H9 (cell line): ENCODE results near the gene ZNF445. TPM values are rescaled to one million over a fixed set of nuclear protein-coding genes. Genes with fewer than 3 reads are reported as not detected.
"Not testable (repeated sequence)": the region's sequence is repeated elsewhere in the genome, so short reads cannot be mapped to it uniquely, and the experiment has no call there.

ENCODE experiments used
- DNase-seq: peaks from one replicate; pipeline ENCODE4 v3.0.0-alpha.2; 2017
- H2AFZ ChIP-seq: one replicate; pipeline ENCODE4 v1.6.1; 2013; ENCODE audit warnings: mild to moderate bottlenecking, low read length, control low read depth, moderate library complexity
- H2AK5ac ChIP-seq: 2 replicates; pipeline ENCODE4 v1.6.1; 2013; ENCODE audit warnings: low read length, control low read depth, mixed read lengths; ENCODE audit not compliant: insufficient read length
- H2BK120ac ChIP-seq: one replicate; pipeline ENCODE4 v1.6.1; 2013; ENCODE audit warnings: low read depth, mild to moderate bottlenecking, low read length, control low read depth, inconsistent platforms; ENCODE audit not compliant: poor library complexity, severe bottlenecking
- H2BK12ac ChIP-seq: 2 replicates; pipeline ENCODE4 v1.6.1; 2013; ENCODE audit warnings: low read length, control low read depth, mixed read lengths, low read depth; ENCODE audit not compliant: insufficient read length
- H2BK15ac ChIP-seq: 2 replicates; pipeline ENCODE4 v1.6.1; 2013; ENCODE audit warnings: low read depth, low read length, control low read depth
- H2BK20ac ChIP-seq: one replicate; pipeline ENCODE4 v1.6.1; 2013; ENCODE audit warnings: low read depth, mild to moderate bottlenecking, low read length, control low read depth, inconsistent platforms; ENCODE audit not compliant: poor library complexity, severe bottlenecking
- H2BK5ac ChIP-seq: 2 replicates; pipeline ENCODE4 v1.6.1; 2013; ENCODE audit warnings: low read length, control low read depth, mixed read lengths; ENCODE audit not compliant: insufficient read length
- H3K14ac ChIP-seq: 2 replicates; pipeline ENCODE4 v1.6.1; 2013; ENCODE audit warnings: low read length, control low read depth; ENCODE audit not compliant: insufficient read depth
- H3K18ac ChIP-seq: 2 replicates; pipeline ENCODE4 v1.6.1; 2013; ENCODE audit warnings: low read depth, mild to moderate bottlenecking, mixed read lengths, low read length, control low read depth; ENCODE audit not compliant: insufficient read length
- H3K23ac ChIP-seq: 2 replicates; pipeline ENCODE4 v1.6.1; 2013; ENCODE audit warnings: low read length, control low read depth, mixed read lengths, low read depth; ENCODE audit not compliant: insufficient read length
- H3K23me2 ChIP-seq: 2 replicates; pipeline ENCODE4 v1.6.1; 2013; ENCODE audit warnings: low read depth, mild to moderate bottlenecking, mixed read lengths, low read length, control low read depth; ENCODE audit not compliant: insufficient read length, poor library complexity, severe bottlenecking
- H3K27ac ChIP-seq: 2 replicates; pipeline ENCODE4 v1.5.1; 2013; ENCODE audit warnings: low read length, control low read depth, mixed read lengths, low read depth; ENCODE audit not compliant: insufficient read length
- H3K27me3 ChIP-seq: 2 replicates; pipeline ENCODE4 v1.6.1; 2013; ENCODE audit warnings: low read length, control low read depth, inconsistent platforms; ENCODE audit not compliant: insufficient read depth
- H3K4ac ChIP-seq: 2 replicates; pipeline ENCODE4 v1.6.1; 2013; ENCODE audit warnings: low read depth, mild to moderate bottlenecking, control low read depth, inconsistent platforms, low read length, moderate library complexity
- H3K4me1 ChIP-seq: 2 replicates; pipeline ENCODE4 v1.6.1; 2013; ENCODE audit warnings: low read length, control low read depth, inconsistent platforms; ENCODE audit not compliant: insufficient read depth
- H3K4me2 ChIP-seq: 2 replicates; pipeline ENCODE4 v1.6.1; 2013; ENCODE audit warnings: low read length, control low read depth, mixed read lengths; ENCODE audit not compliant: insufficient read length, insufficient read depth
- H3K56ac ChIP-seq: 2 replicates; pipeline ENCODE4 v1.6.1; 2013; ENCODE audit warnings: low read depth, mild to moderate bottlenecking, mixed read lengths, low read length, control low read depth; ENCODE audit not compliant: insufficient read length
- H3K79me1 ChIP-seq: 2 replicates; pipeline ENCODE4 v1.6.1; 2013; ENCODE audit warnings: low read depth, mild to moderate bottlenecking, moderate library complexity, low read length, control low read depth, inconsistent platforms; ENCODE audit not compliant: insufficient read depth, poor library complexity, severe bottlenecking
- H3K79me2 ChIP-seq: 2 replicates; pipeline ENCODE4 v1.6.1; 2013; ENCODE audit warnings: low read length, control low read depth, inconsistent platforms; ENCODE audit not compliant: insufficient read depth
- H3K9ac ChIP-seq: 2 replicates; pipeline ENCODE4 v1.6.1; 2013; ENCODE audit warnings: low read length, control low read depth, mixed read lengths; ENCODE audit not compliant: insufficient read length; ENCODE audit errors: extremely low read depth
- H3K9me3 ChIP-seq: one replicate; pipeline ENCODE4 v1.6.1; 2013; ENCODE audit warnings: low read depth, low read length, inconsistent platforms; ENCODE audit not compliant: control insufficient read depth
- H3T11ph ChIP-seq: one replicate; pipeline ENCODE4 v1.6.1; 2013; ENCODE audit warnings: mild to moderate bottlenecking, low read length, control low read depth, inconsistent platforms
- H4K20me1 ChIP-seq: one replicate; pipeline ENCODE4 v1.6.1; 2013; ENCODE audit not compliant: control insufficient read depth, insufficient read length, insufficient read depth
- H4K5ac ChIP-seq: 2 replicates; pipeline ENCODE4 v1.6.1; 2013; ENCODE audit warnings: low read depth, mild to moderate bottlenecking, mixed read lengths, low read length, control low read depth; ENCODE audit not compliant: insufficient read length
- H4K8ac ChIP-seq: replicated peaks from 2 replicates; pipeline ENCODE4 v1.6.1; 2013; ENCODE audit warnings: low read length, control low read depth, mixed read lengths, low read depth; ENCODE audit not compliant: insufficient read length
- H4K91ac ChIP-seq: 2 replicates; pipeline ENCODE4 v1.6.1; 2013; ENCODE audit warnings: low read depth, mild to moderate bottlenecking, moderate library complexity, mixed read lengths, low read length, control low read depth; ENCODE audit not compliant: insufficient read length
- H3K27ac Mint-ChIP-seq, 3 experiments: 2 replicates in 2 of 3; 3 replicates in 1 of 3; pipeline ENCODE4 v1.8.0; 2020 to 2021; ENCODE audit warnings: mixed read lengths in 3 of 3, mild to moderate bottlenecking in 1 of 3, moderate library complexity in 1 of 3
- H3K27me3 Mint-ChIP-seq: 2 replicates; pipeline ENCODE4 v1.8.0; 2021; ENCODE audit warnings: low read depth, mild to moderate bottlenecking, moderate library complexity, mixed read lengths
- H3K36me3 Mint-ChIP-seq, 3 experiments: 2 replicates in 2 of 3; 3 replicates in 1 of 3; pipeline ENCODE4 v1.8.0; 2020 to 2021; ENCODE audit warnings: low read depth in 3 of 3, mixed read lengths in 3 of 3; ENCODE audit not compliant: insufficient read depth in 1 of 3
- H3K4me1 Mint-ChIP-seq, 2 experiments: 2 replicates each; pipeline ENCODE4 v1.8.0; 2020; ENCODE audit warnings: mixed read lengths in 2 of 2
- H3K4me3 Mint-ChIP-seq, 2 experiments: 2 replicates in 1 of 2; 3 replicates in 1 of 2; pipeline ENCODE4 v1.8.0; 2020 to 2021; ENCODE audit warnings: mild to moderate bottlenecking in 2 of 2, mixed read lengths in 2 of 2, moderate library complexity in 1 of 2
- H3K9me3 Mint-ChIP-seq, 2 experiments: 2 replicates in 1 of 2; 3 replicates in 1 of 2; pipeline ENCODE4 v1.8.0; 2020; ENCODE audit warnings: mild to moderate bottlenecking in 2 of 2, mixed read lengths in 2 of 2, moderate library complexity in 1 of 2
- CTCF ChIP-seq: fragments of 200-600 bp; sonication (generic); conservative IDR thresholded peaks from 3 replicates; pipeline ENCODE4 v1.8.0; 2021; ENCODE audit warnings: antibody characterized with exemption, mild to moderate bottlenecking
- WGBS: extraction: QIAGEN DNeasy Blood & Tissue Kit; methylation state at CpG from one replicate; pipeline ENCODE4 v1.1.7; 2013; ENCODE audit warnings: missing lambda C conversion rate, low lambda C conversion rate, mixed read lengths; ENCODE audit not compliant: insufficient read length; ENCODE audit errors: extremely low coverage; 5-methylcytosine and 5-hydroxymethylcytosine counted together
- total RNA-seq: library from RNA; stranded (reverse); gene quantifications from 2 replicates; pipeline ENCODE4 v1.2.1, GENCODE V29; 2021

The ZNF445 gene
- total RNA-seq, 1 experiment from 2014 or later = 26.0 TPM

GRCh38 chr3:44468572-44469520, 8.6 kb downstream of the ZNF445 start:
- peak overlapping the region; percentile 8 for H3K4me2 ChIP-seq
- peak overlapping the region; percentile 19 for H2BK120ac ChIP-seq
- no peak for TF ChIP-seq CTCF
- no peak overlapping the region for H3K27ac ChIP-seq
- H2AFZ ChIP-seq = no peak overlapping the region
- H2BK5ac ChIP-seq = no peak overlapping the region
- no peak overlapping the region for H3K56ac ChIP-seq
- no peak overlapping the region for H3K9ac ChIP-seq
- no peak overlapping the region for H2AK5ac ChIP-seq
- H4K5ac ChIP-seq = no peak overlapping the region
- peak overlapping the region; percentile 90 to 97 (median 92); a peak in 5 of 7 replicates for H3K27ac Mint-ChIP-seq
- no peaks in the 10 kb centered on the region for H4K20me1 ChIP-seq
- H3K79me1 ChIP-seq = peaks cover 3% of the 10 kb centered on the region
- no peak overlapping the region for H3K23ac ChIP-seq
- H3K9me3 Mint-ChIP-seq = peaks cover 0 to 3% of the 10 kb centered on the region in 2 experiments; a peak in 2 of 5 replicates
- H3K4me1 Mint-ChIP-seq = peaks cover 19 to 20% of the 10 kb centered on the region in 2 experiments
- H3K79me2 ChIP-seq = peaks cover 3% of the 10 kb centered on the region; the same call in 1 of the 2 replicates
- H4K91ac ChIP-seq = no peak overlapping the region
- H3K27me3 Mint-ChIP-seq = no peaks in the 10 kb centered on the region
- H3K18ac ChIP-seq = no peak overlapping the region
- no peak overlapping the region for H2BK15ac ChIP-seq
- H3K9me3 ChIP-seq = no peaks in the 10 kb centered on the region
- H3K4ac ChIP-seq = no peak overlapping the region
- H2BK12ac ChIP-seq = no peak overlapping the region
- H3T11ph ChIP-seq = no peak overlapping the region
- no peaks in the 10 kb centered on the region for H3K27me3 ChIP-seq
- no peak overlapping the region for H4K8ac ChIP-seq
- no CpG with 5 or more reads among the region's 10 CpGs for WGBS
- H3K4me3 Mint-ChIP-seq = peak overlapping the region in 1 of 2 experiments; percentile 65; a peak in 4 of 5 replicates
- no peaks in the 10 kb centered on the region for H3K23me2 ChIP-seq
- peak; percentile 63 for DNase-seq
- H3K36me3 Mint-ChIP-seq = peaks cover 12 to 22% (median 20%) of the 10 kb centered on the region in 3 experiments; a peak in 6 of 7 replicates
- H3K4me1 ChIP-seq = peaks cover 6% of the 10 kb centered on the region; the same call in 1 of the 2 replicates
- no peak overlapping the region for H3K14ac ChIP-seq
- no peak overlapping the region for H2BK20ac ChIP-seq

GRCh38 chr3:44468099-44468537, 9.4 kb downstream of the ZNF445 start:
- not testable (repeated sequence) for H3K56ac ChIP-seq, H3K27me3 Mint-ChIP-seq, DNase-seq, H3K27me3 ChIP-seq, H3K9ac ChIP-seq, H3K27ac ChIP-seq, H3K4me2 ChIP-seq, H2BK5ac ChIP-seq, H3K4me3 Mint-ChIP-seq, H3K79me2 ChIP-seq, H3K9me3 Mint-ChIP-seq, H2BK15ac ChIP-seq, H3K18ac ChIP-seq, H2AK5ac ChIP-seq, H3K9me3 ChIP-seq, H2BK120ac ChIP-seq, H4K8ac ChIP-seq, H4K91ac ChIP-seq, H3T11ph ChIP-seq, H4K20me1 ChIP-seq, H2BK12ac ChIP-seq, H3K4ac ChIP-seq, H3K4me1 ChIP-seq, H2AFZ ChIP-seq, H3K79me1 ChIP-seq, H3K23ac ChIP-seq, H3K14ac ChIP-seq, H2BK20ac ChIP-seq, H4K5ac ChIP-seq, H3K23me2 ChIP-seq
- no CpG with 5 or more reads among the region's 2 CpGs for WGBS
- H3K27ac Mint-ChIP-seq = peak overlapping the region; percentile 73 to 93 (median 84); a peak in 5 of 7 replicates
- H3K4me1 Mint-ChIP-seq = peaks cover 19 to 20% of the 10 kb centered on the region in 2 experiments
- peaks cover 19 to 30% (median 26%) of the 10 kb centered on the region in 3 experiments; a peak in 6 of 7 replicates for H3K36me3 Mint-ChIP-seq
